Measurements from ENCODE around the gene RECQL5. TPM values are rescaled to one million over a fixed set of nuclear protein-coding genes. Genes with fewer than 3 reads are reported as not detected.

RECQL5 gene
- polyA plus RNA-seq, 1 donor (not counting 4 experiments of a cell fraction or from before 2014, with no cell fraction given), result 11.9 TPM

GRCh38 chr17:75589919-75590303, 77.0 kb downstream of the RECQL5 start:
- Histone ChIP-seq H3K9me1 (ENCODE audit: control insufficient read depth, extremely low read depth, insufficient read depth, low read length) (no peaks in the 10 kb centered on the region), H3K36me3 (ENCODE audit: control insufficient read depth in 2 of 2, extremely low read depth in 1 of 2, insufficient read depth in 2 of 2, low read length in 2 of 2) (no peaks in the 10 kb centered on the region), H3K9me3 (ENCODE audit: control insufficient read depth, low read depth, low read length) (no peaks in the 10 kb centered on the region), H4K20me1 (ENCODE audit: control insufficient read depth, extremely low read depth, insufficient read depth, low read length) (no peaks in the 10 kb centered on the region), H3K27ac (ENCODE audit: control insufficient read depth, insufficient read depth, low read length) (no peak overlapping the region), H2AFZ (ENCODE audit: control insufficient read depth, low read length) (no peak overlapping the region), H3K9ac (ENCODE audit: control insufficient read depth, extremely low read depth, insufficient read depth, low read length) (no peak overlapping the region), H3K4me1 (ENCODE audit: control insufficient read depth, extremely low read depth, insufficient read depth, low read length) (no peaks in the 10 kb centered on the region), H3K4me3 (ENCODE audit: control insufficient read depth in 2 of 3, extremely low read depth in 1 of 3, insufficient read depth in 2 of 3, low read depth in 1 of 3, low read length in 3 of 3) (no peak overlapping the region), H3K79me2 (ENCODE audit: control insufficient read depth, insufficient read depth, low read length) (no peaks in the 10 kb centered on the region), H3K27me3 (ENCODE audit: control insufficient read depth, extremely low read depth, insufficient read depth, low read length) (peaks cover 34% of the 10 kb centered on the region), H3K4me2 (ENCODE audit: control insufficient read depth, extremely low read depth, insufficient read depth, low read depth, low read length) (peak overlapping the region; percentile 16)
- dilution Hi-C loops (cut with MboI; ENCODE audit: extremely low pct_ligation_motif_present, low sequenced_read_pairs), result no loop called here
- FAIRE-seq (no peak), DNase-seq (ENCODE audit: low read depth, low spot score) (no peak)
- TF ChIP-seq EZH2 (IDR thresholded peaks at IDR 0.05; ENCODE audit: low read length) (no peak), CTCF (optimal IDR thresholded peaks at IDR 0.05 in 1 of 3, IDR thresholded peaks at IDR 0.05 in 1 of 3, conservative IDR thresholded peaks at IDR 0.05 in 1 of 3; ENCODE audit: extremely low read depth in 1 of 3, insufficient read depth in 2 of 3, low read length in 3 of 3) (no peak)

GRCh38 chr17:75589012-75589918, 77.7 kb downstream of the RECQL5 start:
- no peak overlapping the region for H3K27ac ChIP-seq (ENCODE audit: control insufficient read depth, insufficient read depth, low read length)
- no peaks in the 10 kb centered on the region for H3K9me3 ChIP-seq (ENCODE audit: control insufficient read depth, low read depth, low read length)
- H3K79me2 ChIP-seq (ENCODE audit: control insufficient read depth, insufficient read depth, low read length), result no peaks in the 10 kb centered on the region
- peak overlapping the region; percentile 48 for H3K4me2 ChIP-seq (ENCODE audit: control insufficient read depth, extremely low read depth, insufficient read depth, low read depth, low read length)
- FAIRE-seq (no peak), DNase-seq (ENCODE audit: low read depth, low spot score) (no peak)
- no peaks in the 10 kb centered on the region for H4K20me1 ChIP-seq (ENCODE audit: control insufficient read depth, extremely low read depth, insufficient read depth, low read length)
- peaks cover 37% of the 10 kb centered on the region for H3K27me3 ChIP-seq (ENCODE audit: control insufficient read depth, extremely low read depth, insufficient read depth, low read length)
- H3K36me3 ChIP-seq (ENCODE audit: control insufficient read depth in 2 of 2, extremely low read depth in 1 of 2, insufficient read depth in 2 of 2, low read length in 2 of 2), result no peaks in the 10 kb centered on the region
- no peaks in the 10 kb centered on the region for H3K9me1 ChIP-seq (ENCODE audit: control insufficient read depth, extremely low read depth, insufficient read depth, low read length)
- H3K9ac ChIP-seq (ENCODE audit: control insufficient read depth, extremely low read depth, insufficient read depth, low read length), result peak overlapping the region; percentile 22
- H2AFZ ChIP-seq (ENCODE audit: control insufficient read depth, low read length), result peak overlapping the region; percentile 51
- H3K4me3 ChIP-seq (ENCODE audit: control insufficient read depth in 2 of 3, extremely low read depth in 1 of 3, insufficient read depth in 2 of 3, low read depth in 1 of 3, low read length in 3 of 3), result peak overlapping the region; percentile 7 to 50 (median 43)
- TF ChIP-seq CTCF (optimal IDR thresholded peaks at IDR 0.05 in 1 of 3, IDR thresholded peaks at IDR 0.05 in 1 of 3, conservative IDR thresholded peaks at IDR 0.05 in 1 of 3; ENCODE audit: extremely low read depth in 1 of 3, insufficient read depth in 2 of 3, low read length in 3 of 3) (peak in 2 of 3 experiments; percentile 15 to 69), EZH2 (IDR thresholded peaks at IDR 0.05; ENCODE audit: low read length) (no peak)
- dilution Hi-C loops (cut with MboI; ENCODE audit: extremely low pct_ligation_motif_present, low sequenced_read_pairs), result no loop called here
- no peaks in the 10 kb centered on the region for H3K4me1 ChIP-seq (ENCODE audit: control insufficient read depth, extremely low read depth, insufficient read depth, low read length)
